WERI-Rb-1 (cell line): ENCODE results near the gene TMEM119.
A peak's percentile ranks its signal among the peaks of the same experiment; 100 is the strongest.

Experiments used
- DNase-seq: peaks from one replicate; pipeline ENCODE4 v3.0.0-alpha.2; 2020
- H3K27ac ChIP-seq: fragments of 250-450 bp; sonication (Bioruptor Pico); 2 replicates; pipeline ENCODE4 v1.5.1; 2020; ENCODE audit warnings: mild to moderate bottlenecking, moderate library complexity
- H3K27me3 ChIP-seq: fragments of 250-450 bp; sonication (Bioruptor Pico); 2 replicates; pipeline ENCODE4 v1.5.1; 2021; ENCODE audit warnings: mild to moderate bottlenecking, low read depth, moderate library complexity; ENCODE audit not compliant: insufficient read depth, severe bottlenecking
- H3K36me3 ChIP-seq: fragments of 250-450 bp; sonication (Bioruptor Pico); 2 replicates; pipeline ENCODE4 v1.5.1; 2020; ENCODE audit warnings: mild to moderate bottlenecking, moderate library complexity
- H3K4me3 ChIP-seq: 2 replicates; pipeline ENCODE4 v1.5.1; 2011; ENCODE audit warnings: low read depth, mild to moderate bottlenecking, control low read depth, low read length
- H3K9me3 ChIP-seq: fragments of 250-450 bp; sonication (Bioruptor Pico); 2 replicates; pipeline ENCODE4 v1.5.1; 2021; ENCODE audit warnings: mild to moderate bottlenecking, moderate library complexity; ENCODE audit not compliant: severe bottlenecking
- CTCF ChIP-seq: IDR thresholded peaks from 2 replicates; pipeline ENCODE4 v1.5.1; 2011; ENCODE audit warnings: low read depth, mild to moderate bottlenecking, control low read depth, inconsistent platforms, low read length

The TMEM119 gene

GRCh38 chr12:108596854-108597558 lies 878 bp downstream of the TMEM119 start:
- Histone ChIP-seq H3K4me3 (no peak overlapping the region), H3K36me3 (no peaks in the 10 kb centered on the region), H3K27me3 (no peaks in the 10 kb centered on the region), H3K27ac (no peak overlapping the region), H3K9me3 (no peaks in the 10 kb centered on the region)
- TF ChIP-seq CTCF = no peak
- no peak for DNase-seq

- H3K36me3 ChIP-seq = no peaks in the 10 kb centered on the region
- DNase-seq = no peak
- TF ChIP-seq CTCF = no peak
- H3K4me3 ChIP-seq = no peak overlapping the region
- H3K27ac ChIP-seq = no peak overlapping the region
- H3K27me3 ChIP-seq = no peaks in the 10 kb centered on the region
- H3K9me3 ChIP-seq = no peaks in the 10 kb centered on the region
These were observed 1.9 kb downstream of the TMEM119 start for GRCh38 chr12:108595711-108596647.

- Histone ChIP-seq H3K36me3 (no peaks in the 10 kb centered on the region), H3K9me3 (no peaks in the 10 kb centered on the region), H3K27ac (no peak overlapping the region), H3K4me3 (no peak overlapping the region), H3K27me3 (no peaks in the 10 kb centered on the region)
- no peak for DNase-seq
- no peak for TF ChIP-seq CTCF
These were observed 2.7 kb downstream of the TMEM119 start for GRCh38 chr12:108594960-108595710.

GRCh38 chr12:108594323-108594903 lies 3.5 kb downstream of the TMEM119 start:
- DNase-seq = no peak
- Histone ChIP-seq H3K36me3 (no peaks in the 10 kb centered on the region), H3K27ac (peak overlapping the region; percentile 75), H3K27me3 (no peaks in the 10 kb centered on the region), H3K4me3 (no peak overlapping the region), H3K9me3 (no peaks in the 10 kb centered on the region)
- TF ChIP-seq CTCF = no peak

- Histone ChIP-seq H3K9me3 (no peaks in the 10 kb centered on the region), H3K27ac (0 out of 2 replicates have a peak overlapping the region, but pooled peaks have one; percentile 75), H3K4me3 (no peak overlapping the region), H3K36me3 (no peaks in the 10 kb centered on the region), H3K27me3 (no peaks in the 10 kb centered on the region)
- no peak for DNase-seq
- no peak for TF ChIP-seq CTCF
These were observed 5.6 kb downstream of the TMEM119 start for GRCh38 chr12:108592033-108592909.
